HCT116 (cell line): ENCODE results near the gene TESPA1. TPM values are rescaled to one million over a fixed set of nuclear protein-coding genes. Genes with fewer than 3 reads are reported as not detected.

ENCODE experiments used
- ATAC-seq: fragments of 200-7000 bp; cut with Tn5 transposase; 2 replicates; pipeline ENCODE4 v1.9.1; 2020; ENCODE audit warnings: mild to moderate bottlenecking, moderate library complexity
- BruUV-seq: library from RNA; stranded (reverse); fragments of 400-500 nt; replicated peaks from 2 replicates; lab custom pipeline; 2021; lab: Mats Ljungman, UMichigan
- CTCF ChIA-PET: fragments of 300-600 bp; sonication (Branson Sonifier 250); formaldehyde crosslinking; loops from one replicate; lab custom pipeline; 2021; ENCODE audit warnings: antibody characterized with exemption; lab: Charles Lee
- POLR2A ChIA-PET: fragments of 300-600, 350-600 bp; sonication (Branson Sonifier 250); formaldehyde crosslinking; loops from one replicate; lab custom pipeline; 2021; ENCODE audit warnings: antibody characterized with exemption; lab: Charles Lee
- RAD21 ChIA-PET, 2 experiments: fragments of 300-600 bp; sonication (Branson Sonifier 250); formaldehyde crosslinking; loops; one replicate each; lab custom pipeline; 2023; ENCODE audit warnings: low total read pairs in 2 of 2; ENCODE audit not compliant: uncharacterized antibody in 2 of 2, unreplicated experiment in 2 of 2, low non-redundant PET in 1 of 2; lab: Charles Lee
- DNase-seq: peaks from one replicate; pipeline ENCODE4 v3.0.0-alpha.2; 2010; ENCODE audit warnings: low read depth, low spot score
- H2AFZ ChIP-seq: fragments of 200-600 bp; shearing (Covaris generic), sonication (generic); 2 replicates; pipeline ENCODE4 v1.6.1; 2017; ENCODE audit warnings: low read depth, mixed run types, mixed read lengths, antibody characterized with exemption, low read length; ENCODE audit not compliant: poor library complexity, severe bottlenecking
- H3K27ac ChIP-seq: 2 replicates; pipeline ENCODE4 v1.5.1; 2012; ENCODE audit warnings: low read depth, low read length
- H3K27me3 ChIP-seq: fragments of 200-600 bp; sonication (generic); 2 replicates; pipeline ENCODE4 v1.6.1; 2016; ENCODE audit warnings: mixed run types, low read length, mixed read lengths; ENCODE audit not compliant: insufficient read depth
- H3K36me3 ChIP-seq, 2 experiments: fragments of 200-500 bp in 1 of 2; fragments of 200-600 bp in 1 of 2; sonication (Bioruptor generic) in 1 of 2; sonication (generic) in 1 of 2; 2 replicates each; pipeline versions ENCODE4 v1.5.1 to v1.6.1; 2014 to 2016; ENCODE audit warnings: low read length in 2 of 2, inconsistent platforms in 1 of 2, mixed read lengths in 1 of 2, mixed run types in 1 of 2; ENCODE audit not compliant: insufficient read depth in 2 of 2, control insufficient read depth in 1 of 2
- H3K4me1 ChIP-seq, 2 experiments: fragments of 200-600 bp in 1 of 2; sonication (generic) in 1 of 2; 2 replicates each; pipeline versions ENCODE4 v1.5.1 to v1.6.1; 2012 to 2017; ENCODE audit warnings: low read length in 2 of 2, inconsistent platforms in 1 of 2, mild to moderate bottlenecking in 1 of 2, mixed read lengths in 1 of 2, mixed run types in 1 of 2, moderate library complexity in 1 of 2; ENCODE audit not compliant: insufficient read depth in 2 of 2, control insufficient read depth in 1 of 2
- H3K4me2 ChIP-seq: fragments of 200-600 bp; sonication (generic); 2 replicates; pipeline ENCODE4 v1.6.1; 2017; ENCODE audit warnings: mixed run types, low read length, mixed read lengths
- H3K4me3 ChIP-seq, 2 experiments: fragments of 200-600 bp in 1 of 2; sonication (generic) in 1 of 2; replicated peaks in 1 of 2; 2 replicates each; pipeline ENCODE4 v1.5.1; 2011 to 2016; ENCODE audit warnings: low read length in 2 of 2, control low read depth in 1 of 2, low read depth in 1 of 2, mild to moderate bottlenecking in 1 of 2, mixed read lengths in 1 of 2, mixed run types in 1 of 2
- H3K79me2 ChIP-seq: fragments of 200-600 bp; sonication (generic); 2 replicates; pipeline ENCODE4 v1.6.1; 2017; ENCODE audit warnings: mild to moderate bottlenecking, mixed run types, low read length, moderate library complexity, mixed read lengths; ENCODE audit not compliant: insufficient read depth
- H3K9ac ChIP-seq: fragments of 200-600 bp; sonication (generic); 2 replicates; pipeline ENCODE4 v1.6.1; 2016; ENCODE audit warnings: low read length, mixed read lengths
- H3K9me2 ChIP-seq: fragments of 200-600 bp; sonication (generic), shearing (Covaris generic); 2 replicates; pipeline ENCODE4 v1.6.1; 2017; ENCODE audit warnings: mixed run types, mild to moderate bottlenecking, moderate library complexity; ENCODE audit not compliant: insufficient read depth
- H3K9me3 ChIP-seq, 2 experiments: fragments of 200-500 bp in 1 of 2; fragments of 200-600 bp in 1 of 2; sonication (Bioruptor generic) in 1 of 2; sonication (generic) in 1 of 2; 2 replicates each; pipeline ENCODE4 v1.6.1; 2014 to 2017; ENCODE audit warnings: low read length in 2 of 2, mixed read lengths in 2 of 2, inconsistent platforms in 1 of 2, low read depth in 1 of 2, mild to moderate bottlenecking in 1 of 2, mixed run types in 1 of 2, moderate library complexity in 1 of 2; ENCODE audit not compliant: control insufficient read depth in 1 of 2, insufficient read depth in 1 of 2
- H4K20me1 ChIP-seq: fragments of 200-600 bp; sonication (generic), shearing (Covaris generic); 2 replicates; pipeline ENCODE4 v1.6.1; 2017; ENCODE audit warnings: mixed run types, mild to moderate bottlenecking, moderate library complexity; ENCODE audit not compliant: insufficient read depth
- ATF3 ChIP-seq: IDR thresholded peaks from 2 replicates; pipeline ENCODE4 v1.6.1; 2012
- CBX3 ChIP-seq: IDR thresholded peaks from 2 replicates; pipeline ENCODE4 v1.6.1; 2012; ENCODE audit warnings: low read depth
- CEBPB ChIP-seq: IDR thresholded peaks from 2 replicates; pipeline ENCODE4 v1.6.1; 2012; ENCODE audit warnings: low read depth
- EGR1 ChIP-seq: IDR thresholded peaks from 2 replicates; pipeline ENCODE4 v1.6.1; 2012; ENCODE audit warnings: low read depth
- EZH2 ChIP-seq: fragments of 200-600 bp; sonication (generic); IDR thresholded peaks from 2 replicates; pipeline ENCODE4 v1.6.1; 2017; ENCODE audit warnings: antibody characterized with exemption, mixed run types
- JUND ChIP-seq: IDR thresholded peaks from 2 replicates; pipeline ENCODE4 v1.6.1; 2012
- MAX ChIP-seq: IDR thresholded peaks from 2 replicates; pipeline ENCODE4 v1.6.1; 2012
- POLR2A ChIP-seq: IDR thresholded peaks from 2 replicates; pipeline ENCODE4 v1.7.0; 2011; ENCODE audit warnings: borderline replicate concordance; ENCODE audit not compliant: insufficient read depth, insufficient read length; ENCODE audit errors: extremely low read depth
- POLR2AphosphoS5 ChIP-seq: IDR thresholded peaks from 2 replicates; pipeline ENCODE4 v1.6.1; 2011; ENCODE audit warnings: mild to moderate bottlenecking, low read depth, low read length, moderate library complexity
- RAD21 ChIP-seq: IDR thresholded peaks from 2 replicates; pipeline ENCODE4 v1.6.1; 2012; ENCODE audit warnings: low read depth, mild to moderate bottlenecking
- SIN3A ChIP-seq: IDR thresholded peaks from 2 replicates; pipeline ENCODE4 v1.6.1; 2012; ENCODE audit warnings: low read depth
- SRF ChIP-seq: IDR thresholded peaks from 2 replicates; pipeline ENCODE4 v1.6.1; 2012; ENCODE audit warnings: low read depth
- TCF7L2 ChIP-seq: IDR thresholded peaks from 2 replicates; pipeline ENCODE4 v1.7.0; 2011; ENCODE audit warnings: borderline replicate concordance, inconsistent platforms; ENCODE audit not compliant: insufficient read depth, insufficient read length; ENCODE audit errors: extremely low read depth
- YY1 ChIP-seq: IDR thresholded peaks from 2 replicates; pipeline ENCODE4 v1.6.1; 2011; ENCODE audit warnings: low read length, low read depth, moderate library complexity, mild to moderate bottlenecking; ENCODE audit not compliant: insufficient replicate concordance; ENCODE audit errors: extremely low read depth
- ZBTB33 ChIP-seq: IDR thresholded peaks from 2 replicates; pipeline ENCODE4 v1.6.1; 2011; ENCODE audit warnings: mild to moderate bottlenecking, low read length, moderate library complexity; ENCODE audit not compliant: insufficient replicate concordance; ENCODE audit errors: extremely low read depth
- ZFX ChIP-seq: fragments of 450-650 bp; IDR thresholded peaks from 2 replicates; pipeline ENCODE4 v1.6.1; 2017
- ZNF274 ChIP-seq: fragments of 200-500 bp; sonication (Bioruptor generic); IDR thresholded peaks from 2 replicates; pipeline ENCODE4 v1.6.1; 2014; ENCODE audit warnings: mild to moderate bottlenecking, low read depth, low read length, inconsistent platforms
- intact Hi-C: fragments of 100-400 bp; cut with micrococcal nuclease; formaldehyde crosslinking; loops from 2 replicates; pipeline ENCODE4 v1.10.0; 2022
- total RNA-seq: library from RNA; stranded (reverse); gene quantifications from one replicate; pipeline ENCODE4 v1.2.1, GENCODE V29; 2021; ENCODE audit not compliant: unreplicated experiment
- TF ChIP-seq, protein P1 (sequence below), 3 experiments: fragments of 200-600 bp in 1 of 3; sonication (generic) in 1 of 3; IDR thresholded peaks in 2 of 3; conservative IDR thresholded peaks in 1 of 3; 2 replicates each; pipeline ENCODE4 v1.5.1; 2012 to 2017; ENCODE audit warnings: low read depth in 2 of 3, low read length in 2 of 3, antibody characterized with exemption in 1 of 3, borderline replicate concordance in 1 of 3, control low read depth in 1 of 3, mild to moderate bottlenecking in 1 of 3, mixed read lengths in 1 of 3, mixed run types in 1 of 3, moderate library complexity in 1 of 3; ENCODE audit not compliant: insufficient read depth in 1 of 3

The TESPA1 gene
- total RNA-seq, 1 experiment from 2014 or later: 0.27 TPM

DNA sequence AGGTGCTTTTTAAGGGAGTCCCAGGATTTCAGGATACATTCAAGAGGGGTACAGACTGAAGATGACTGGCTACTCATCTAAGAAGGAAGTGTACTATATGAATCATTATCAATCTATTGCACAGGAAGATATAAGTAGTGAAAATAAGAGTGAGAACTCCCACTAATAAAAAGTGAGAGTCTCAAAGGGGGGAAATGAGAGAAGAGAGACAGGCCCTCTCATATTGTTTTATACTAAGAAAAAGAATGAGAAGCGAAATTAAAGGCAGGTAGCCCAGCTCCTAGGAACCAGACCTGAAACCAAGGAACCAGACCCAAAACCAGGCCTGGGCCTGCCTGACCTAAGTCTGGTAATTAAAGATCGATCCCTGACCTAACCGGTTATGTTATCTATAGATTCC lies 54.6 kb downstream of the TESPA1 start:
- no peak overlapping the region for H2AFZ ChIP-seq
- peaks cover 3 to 26% of the 10 kb centered on the region in 2 experiments; a peak in 3 of 4 replicates for H3K4me1 ChIP-seq
- ChIA-PET RAD21 (no interaction called here), POLR2A (no interaction called here), CTCF (no interaction called here)
- no peak for TF ChIP-seq SRF
- no peaks in the 10 kb centered on the region for H3K27me3 ChIP-seq
- ATAC-seq (no peak), DNase-seq (no peak)
- no peaks in the 10 kb centered on the region for H3K79me2 ChIP-seq
- no peak overlapping the region for H3K27ac ChIP-seq
- no peak overlapping the region for H3K4me3 ChIP-seq
- 0 out of 4 replicates have a peak, but pooled peaks cover 0 to 7% of the 10 kb centered on the region in 2 experiments for H3K9me3 ChIP-seq
- H3K9ac ChIP-seq: no peak overlapping the region
- no peaks in the 10 kb centered on the region for H4K20me1 ChIP-seq
- H3K9me2 ChIP-seq: no peaks in the 10 kb centered on the region
- H3K4me2 ChIP-seq: no peak overlapping the region
- no peaks in the 10 kb centered on the region for H3K36me3 ChIP-seq
- BruUV-seq: no TSS peak
- intact Hi-C loops: no loop called here

DNA sequence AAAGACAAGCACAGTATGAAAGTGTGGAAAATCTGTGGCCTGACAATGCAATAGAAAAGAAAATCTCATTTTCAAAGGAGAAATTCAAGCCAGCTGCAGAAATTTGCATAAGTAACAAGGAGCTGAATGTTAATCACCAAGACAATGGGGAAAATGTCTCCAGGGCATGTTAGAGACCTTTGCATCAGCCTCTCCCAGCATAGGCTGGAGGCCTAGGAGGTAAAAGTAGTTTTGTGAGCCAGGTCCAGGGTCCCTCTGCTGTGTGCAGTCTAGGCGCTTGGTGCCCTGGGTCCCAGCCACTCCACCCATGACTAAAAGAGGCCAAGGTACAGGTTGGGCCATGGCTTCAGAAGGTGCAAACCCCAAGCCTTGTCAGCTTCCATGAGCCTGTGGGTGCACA lies 58.3 kb downstream of the TESPA1 start:
- ATAC-seq: no peak
- intact Hi-C loops: no loop called here
- CTCF ChIA-PET: no interaction called here
- TF ChIP-seq YY1 (no peak), CBX3 (no peak), CEBPB (no peak), JUND (no peak), EZH2 (no peak), POLR2AphosphoS5 (no peak), TCF7L2 (no peak), MAX (no peak), POLR2A (no peak), EGR1 (no peak), SIN3A (no peak), RAD21 (no peak), ZBTB33 (no peak), ZNF274 (no peak), ATF3 (no peak), ZFX (no peak)
- TF ChIP-seq, protein P1, sequence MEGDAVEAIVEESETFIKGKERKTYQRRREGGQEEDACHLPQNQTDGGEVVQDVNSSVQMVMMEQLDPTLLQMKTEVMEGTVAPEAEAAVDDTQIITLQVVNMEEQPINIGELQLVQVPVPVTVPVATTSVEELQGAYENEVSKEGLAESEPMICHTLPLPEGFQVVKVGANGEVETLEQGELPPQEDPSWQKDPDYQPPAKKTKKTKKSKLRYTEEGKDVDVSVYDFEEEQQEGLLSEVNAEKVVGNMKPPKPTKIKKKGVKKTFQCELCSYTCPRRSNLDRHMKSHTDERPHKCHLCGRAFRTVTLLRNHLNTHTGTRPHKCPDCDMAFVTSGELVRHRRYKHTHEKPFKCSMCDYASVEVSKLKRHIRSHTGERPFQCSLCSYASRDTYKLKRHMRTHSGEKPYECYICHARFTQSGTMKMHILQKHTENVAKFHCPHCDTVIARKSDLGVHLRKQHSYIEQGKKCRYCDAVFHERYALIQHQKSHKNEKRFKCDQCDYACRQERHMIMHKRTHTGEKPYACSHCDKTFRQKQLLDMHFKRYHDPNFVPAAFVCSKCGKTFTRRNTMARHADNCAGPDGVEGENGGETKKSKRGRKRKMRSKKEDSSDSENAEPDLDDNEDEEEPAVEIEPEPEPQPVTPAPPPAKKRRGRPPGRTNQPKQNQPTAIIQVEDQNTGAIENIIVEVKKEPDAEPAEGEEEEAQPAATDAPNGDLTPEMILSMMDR (IDR thresholded peaks at IDR 0.05 in 2 of 3, conservative IDR thresholded peaks at IDR 0.05 in 1 of 3; ENCODE audit: borderline replicate concordance in 1 of 3, insufficient read depth in 1 of 3, low read depth in 2 of 3, low read length in 2 of 3): no peak

More for the DNA sequence above, 58.3 kb downstream of the TESPA1 start:
- H3K36me3 ChIP-seq: no peaks in the 10 kb centered on the region
- no peak overlapping the region for H3K27ac ChIP-seq
- H3K9me2 ChIP-seq: no peaks in the 10 kb centered on the region
- no peaks in the 10 kb centered on the region for H3K4me1 ChIP-seq
- H3K27me3 ChIP-seq: no peaks in the 10 kb centered on the region
- H3K9ac ChIP-seq: no peak overlapping the region
- H4K20me1 ChIP-seq: no peaks in the 10 kb centered on the region
- DNase-seq: no peak
- H3K79me2 ChIP-seq: no peaks in the 10 kb centered on the region
- RAD21 ChIA-PET: no interaction called here
- POLR2A ChIA-PET: no interaction called here
- H3K4me2 ChIP-seq: no peak overlapping the region
- no TSS peak for BruUV-seq
- H3K9me3 ChIP-seq: 0 out of 4 replicates have a peak, but pooled peaks cover 0 to 7% of the 10 kb centered on the region in 2 experiments
- H2AFZ ChIP-seq: no peak overlapping the region
- no peak overlapping the region for H3K4me3 ChIP-seq
